ENCODE results near the gene KMT2A.

Gene KMT2A

GRCh38 chr11:118488480-118489109 lies 52.3 kb downstream of the KMT2A start:
- peak; percentile 55 to 61 for DNase-seq (ENCODE audit: low read depth in 2 of 2)

DNA sequence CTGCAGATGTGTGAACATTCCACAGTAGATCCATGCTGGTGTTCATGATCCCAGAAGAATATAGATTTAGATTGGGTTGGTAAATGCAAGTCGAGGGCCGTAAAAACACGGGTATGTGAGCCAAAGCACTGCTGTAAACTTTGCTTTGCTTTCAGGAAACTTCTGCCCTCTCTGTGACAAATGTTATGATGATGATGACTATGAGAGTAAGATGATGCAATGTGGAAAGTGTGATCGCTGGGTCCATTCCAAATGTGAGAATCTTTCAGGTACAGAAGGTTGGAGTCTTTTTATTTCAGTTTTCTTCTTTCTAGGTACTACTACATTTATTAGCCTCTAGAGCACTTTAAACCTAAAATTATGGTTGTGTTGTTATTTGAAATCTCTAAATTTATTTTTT lies 54.7 kb downstream of the KMT2A start:
- DNase-seq (ENCODE audit: low read depth in 2 of 2) = no peak

DNA sequence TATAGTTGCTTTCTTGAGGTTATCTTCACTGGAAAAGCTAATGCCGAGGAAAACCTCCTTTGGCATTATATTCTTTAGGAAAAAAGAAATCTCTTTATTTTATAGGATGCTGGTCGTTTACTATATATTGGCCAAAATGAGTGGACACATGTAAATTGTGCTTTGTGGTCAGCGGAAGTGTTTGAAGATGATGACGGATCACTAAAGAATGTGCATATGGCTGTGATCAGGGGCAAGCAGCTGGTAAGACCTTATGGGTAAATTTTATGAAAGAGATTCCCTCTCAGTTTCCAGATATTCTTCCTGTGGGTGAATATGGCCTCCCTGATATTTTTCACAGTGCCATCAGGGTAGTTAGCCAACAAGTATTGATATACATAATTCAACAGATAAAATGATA lies 61.5 kb downstream of the KMT2A start:
- DNase-seq (ENCODE audit: low read depth in 2 of 2) = no peak

DNA sequence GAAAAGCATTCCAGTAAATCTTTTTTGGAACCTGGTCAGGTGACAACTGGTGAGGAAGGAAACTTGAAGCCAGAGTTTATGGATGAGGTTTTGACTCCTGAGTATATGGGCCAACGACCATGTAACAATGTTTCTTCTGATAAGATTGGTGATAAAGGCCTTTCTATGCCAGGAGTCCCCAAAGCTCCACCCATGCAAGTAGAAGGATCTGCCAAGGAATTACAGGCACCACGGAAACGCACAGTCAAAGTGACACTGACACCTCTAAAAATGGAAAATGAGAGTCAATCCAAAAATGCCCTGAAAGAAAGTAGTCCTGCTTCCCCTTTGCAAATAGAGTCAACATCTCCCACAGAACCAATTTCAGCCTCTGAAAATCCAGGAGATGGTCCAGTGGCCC lies 66.9 kb downstream of the KMT2A start:
- DNase-seq (ENCODE audit: low read depth in 2 of 2) = no peak

DNA sequence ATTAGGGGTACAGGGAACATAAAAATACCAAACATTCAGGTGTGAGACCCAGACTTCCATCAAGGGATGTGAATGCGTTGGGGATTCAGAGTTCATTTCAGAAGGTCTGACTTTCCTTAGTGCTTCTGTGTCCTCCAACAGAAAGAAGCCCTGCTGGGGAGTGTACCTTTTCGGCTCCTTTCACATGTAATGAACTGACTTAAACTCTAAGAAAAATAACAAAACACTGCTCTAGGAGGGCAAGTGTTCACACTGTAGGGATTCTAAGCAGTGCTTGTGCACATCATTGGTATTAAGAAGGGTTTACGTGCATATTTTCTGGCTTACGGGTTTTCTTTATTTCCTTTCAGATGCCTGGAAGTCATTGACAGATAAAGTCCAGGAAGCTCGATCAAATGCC lies 75.3 kb downstream of the KMT2A start:
- no peak for DNase-seq (ENCODE audit: low read depth in 2 of 2)

GRCh38 chr11:118514103-118514502 lies 77.8 kb downstream of the KMT2A start:
- no peak for DNase-seq (ENCODE audit: low read depth in 2 of 2)

DNA sequence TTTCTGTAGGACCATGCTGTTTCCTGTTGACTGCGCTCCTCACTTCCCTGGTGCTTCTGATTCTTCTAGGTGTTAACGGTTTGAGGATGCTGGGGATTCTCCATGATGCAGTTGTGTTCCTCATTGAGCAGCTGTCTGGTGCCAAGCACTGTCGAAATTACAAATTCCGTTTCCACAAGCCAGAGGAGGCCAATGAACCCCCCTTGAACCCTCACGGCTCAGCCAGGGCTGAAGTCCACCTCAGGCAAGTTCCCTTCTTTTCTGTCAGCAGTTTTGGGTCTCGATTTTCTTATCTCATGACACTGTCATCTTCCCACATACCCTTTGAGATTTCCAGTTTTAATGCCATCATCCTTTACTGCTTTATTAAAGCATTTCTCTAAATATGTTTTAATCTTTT lies 83.3 kb downstream of the KMT2A start:
- no peak for DNase-seq (ENCODE audit: low read depth in 2 of 2)

- DNase-seq (ENCODE audit: low read depth in 2 of 2) = no peak
Measured at GRCh38 chr11:118521892-118522311, 85.6 kb downstream of the KMT2A start.

DNA sequence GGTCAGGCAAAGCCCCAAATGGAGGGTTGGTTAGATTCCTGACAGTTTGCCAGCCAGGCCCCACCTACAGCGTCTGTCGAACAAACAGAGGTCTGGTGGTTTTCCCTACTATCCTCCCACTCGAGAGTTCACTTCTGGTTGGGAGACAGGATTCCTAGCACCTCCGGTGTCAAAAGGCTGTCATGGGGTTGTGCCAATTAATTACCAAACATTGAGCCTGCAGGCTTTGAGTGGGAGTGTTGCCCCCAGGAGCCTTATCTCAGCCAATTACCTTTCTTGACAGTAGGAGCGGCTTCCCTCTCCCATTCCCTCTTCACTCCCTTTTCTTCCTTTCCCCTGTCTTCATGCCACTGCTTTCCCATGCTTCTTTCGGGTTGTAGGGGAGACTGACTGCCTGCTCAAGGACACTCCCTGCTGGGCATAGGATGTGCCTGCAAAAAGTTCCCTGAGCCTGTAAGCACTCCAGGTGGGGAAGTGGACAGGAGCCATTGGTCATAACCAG lies 86.3 kb downstream of the KMT2A start:
- DNase-seq (ENCODE audit: low read depth in 2 of 2) = no peak

DNA sequence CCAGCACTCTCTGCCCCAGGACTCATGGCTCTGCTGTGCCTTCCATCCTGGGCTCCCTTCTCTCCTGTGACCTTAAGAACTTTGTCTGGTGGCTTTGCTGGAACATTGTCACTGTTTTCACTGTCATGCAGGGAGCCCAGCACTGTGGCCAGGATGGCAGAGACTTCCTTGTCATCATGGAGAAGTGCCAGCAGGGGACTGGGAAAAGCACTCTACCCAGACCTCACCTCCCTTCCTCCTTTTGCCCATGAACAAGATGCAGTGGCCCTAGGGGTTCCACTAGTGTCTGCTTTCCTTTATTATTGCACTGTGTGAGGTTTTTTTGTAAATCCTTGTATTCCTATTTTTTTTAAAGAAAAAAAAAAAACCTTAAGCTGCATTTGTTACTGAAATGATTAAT lies 88.1 kb downstream of the KMT2A start:
- no peak for DNase-seq (ENCODE audit: low read depth in 2 of 2)

GRCh38 chr11:118524757-118525470 lies 88.6 kb downstream of the KMT2A start:
- DNase-seq (ENCODE audit: low read depth in 2 of 2) = no peak

- DNase-seq (ENCODE audit: low read depth in 2 of 2) = no peak
Measured at GRCh38 chr11:118526688-118527087, 90.4 kb downstream of the KMT2A start.

DNA sequence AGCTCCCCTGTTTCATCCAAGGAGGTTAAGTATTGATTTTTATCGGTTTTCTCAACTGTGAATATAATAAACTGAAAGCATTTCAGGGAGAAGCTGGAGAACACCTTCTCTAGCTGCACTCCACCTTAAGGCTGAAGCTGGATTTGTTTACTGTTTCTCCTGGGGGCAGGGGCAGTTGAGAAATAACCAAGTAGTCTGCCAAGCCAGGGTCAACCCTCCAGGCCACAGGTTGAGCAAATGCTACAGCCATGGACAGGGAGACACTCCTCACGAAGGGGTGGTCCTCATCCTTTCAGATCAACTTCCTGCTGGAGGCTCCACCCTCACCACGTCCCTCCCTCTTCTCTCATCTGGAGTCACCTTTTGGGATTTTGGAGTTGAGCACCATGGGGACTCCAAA lies 90.8 kb downstream of the KMT2A start, which contains the start of gene TTC36:
Gene TTC36, plus strand, starts transcription at position 366 of the 400 bp plus-strand sequence. Its CDS starts 21 bp downstream, at position 387.
- DNase-seq (ENCODE audit: low read depth in 2 of 2) = no peak

DNA sequence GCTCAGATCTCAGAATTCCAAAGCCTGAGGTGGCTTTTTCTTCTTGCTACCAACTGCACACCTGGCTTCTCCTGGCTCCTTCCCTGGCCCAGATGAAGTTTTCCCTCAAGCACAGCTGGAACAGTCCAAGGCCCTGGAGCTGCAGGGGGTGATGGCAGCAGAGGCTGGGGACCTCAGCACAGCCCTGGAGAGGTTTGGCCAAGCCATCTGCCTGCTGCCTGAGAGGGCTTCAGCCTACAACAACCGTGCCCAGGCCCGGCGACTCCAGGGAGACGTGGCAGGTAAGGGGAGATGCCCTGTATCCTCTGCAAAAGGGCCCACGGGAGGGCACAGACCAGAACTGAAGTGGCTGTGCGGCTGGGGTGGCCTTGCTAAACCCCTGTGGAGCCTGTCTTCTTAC lies 92.2 kb downstream of the KMT2A start:
- DNase-seq (ENCODE audit: low read depth in 2 of 2) = no peak

DNA sequence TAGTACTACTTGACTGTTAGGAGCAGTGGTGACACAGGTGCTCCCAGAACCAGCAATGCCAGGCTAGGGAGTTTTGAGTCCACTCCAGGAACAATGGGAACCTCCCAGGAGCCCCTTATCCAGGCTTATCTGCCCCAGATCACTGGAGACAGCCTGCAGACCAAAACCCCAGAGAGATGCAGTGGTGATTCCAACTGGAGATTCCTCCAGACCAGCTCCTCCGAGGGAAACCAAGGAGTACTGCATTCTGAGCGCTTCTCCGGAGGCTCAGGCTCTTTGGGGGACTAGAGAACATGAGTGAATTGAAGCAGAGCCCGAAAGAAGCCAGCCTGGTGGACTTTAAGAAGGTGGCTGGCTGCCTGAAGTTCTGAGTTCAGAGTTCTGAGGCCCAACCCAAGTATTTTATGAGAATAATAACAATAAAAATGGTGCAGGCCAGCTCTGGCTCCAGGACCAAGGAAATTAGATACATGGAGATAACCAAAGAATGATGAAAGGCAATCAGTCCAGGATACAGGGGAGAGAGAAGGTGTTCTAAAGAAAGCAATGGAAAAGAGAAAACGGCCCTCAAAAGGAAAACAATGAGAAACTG lies 93.4 kb downstream of the KMT2A start:
- no peak for DNase-seq (ENCODE audit: low read depth in 2 of 2)

DNA sequence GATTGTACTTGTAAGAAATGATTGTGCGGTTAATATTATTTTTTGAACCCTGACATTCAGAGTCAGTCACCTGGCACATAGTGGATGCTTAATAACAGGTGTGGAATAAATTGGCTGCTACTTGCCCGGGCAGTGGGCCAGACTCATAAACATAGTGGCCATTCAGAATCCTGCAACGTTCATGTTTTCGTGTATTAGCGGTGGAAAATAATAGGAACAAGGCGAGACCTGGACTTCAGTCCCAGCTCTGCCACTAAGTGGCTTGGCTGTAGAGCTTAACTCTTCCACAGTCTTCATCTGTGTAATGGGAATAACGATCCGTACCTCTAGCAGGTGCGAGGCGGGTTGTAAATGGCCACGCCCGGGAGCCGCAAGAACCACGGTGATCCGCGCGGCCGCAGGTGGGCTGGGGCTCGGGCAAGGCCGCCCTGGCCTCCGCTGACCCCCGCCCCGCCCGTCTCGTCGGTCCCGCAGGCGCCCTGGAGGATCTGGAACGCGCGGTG lies 93.9 kb downstream of the KMT2A start:
- no peak for DNase-seq (ENCODE audit: low read depth in 2 of 2)

DNA sequence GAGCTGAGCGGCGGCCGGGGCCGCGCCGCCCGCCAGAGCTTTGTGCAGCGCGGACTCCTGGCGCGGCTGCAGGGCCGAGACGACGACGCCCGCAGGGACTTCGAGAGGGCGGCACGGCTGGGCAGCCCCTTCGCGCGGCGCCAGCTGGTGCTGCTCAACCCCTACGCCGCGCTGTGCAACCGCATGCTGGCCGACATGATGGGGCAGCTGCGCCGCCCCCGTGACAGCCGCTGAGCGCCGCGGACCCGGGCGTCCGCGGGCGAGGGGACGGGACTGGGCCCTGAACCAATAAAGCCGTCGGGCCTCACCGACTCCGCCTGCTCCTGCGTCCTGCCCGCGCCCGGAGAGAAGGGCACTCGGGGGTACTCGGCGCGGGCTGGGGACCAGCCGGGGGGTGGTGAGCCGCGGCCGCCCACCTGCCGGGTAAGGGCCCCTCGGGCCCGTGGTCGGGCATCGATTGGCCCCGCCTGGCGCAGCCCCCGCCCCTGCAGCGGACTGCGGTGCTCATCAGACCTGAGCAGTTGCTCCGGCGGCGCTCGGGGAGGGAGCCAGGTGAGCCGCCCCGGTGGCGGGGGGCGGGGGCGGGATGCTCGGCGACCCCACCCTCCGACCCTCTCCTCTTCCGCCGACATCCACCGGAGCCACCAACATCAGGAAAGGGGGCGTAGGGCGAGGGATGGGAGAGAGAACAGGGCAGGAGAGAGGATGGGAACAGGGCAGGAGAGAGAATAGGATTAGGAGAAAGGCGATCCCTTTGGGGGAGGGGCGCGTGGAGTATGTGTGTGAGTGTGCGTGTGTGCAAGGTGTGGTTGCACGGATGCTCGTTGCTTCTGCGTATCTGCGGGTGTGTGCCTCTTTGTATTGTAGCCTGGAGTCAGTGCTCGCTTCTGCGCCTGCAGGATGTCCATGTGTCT lies 94.6 kb downstream of the KMT2A start, which contains the start of gene TMEM25:
Gene TMEM25, plus strand, starts transcription at position 510 of the 914 bp plus-strand sequence. CDS start 610 bp downstream, outside the sequence.
- DNase-seq (ENCODE audit: low read depth in 2 of 2) = peak; percentile 38 to 70

GRCh38 chr11:118531597-118532084 lies 95.3 kb downstream of the KMT2A start:
- no peak for DNase-seq (ENCODE audit: low read depth in 2 of 2)

GRCh38 chr11:118532091-118532490 lies 95.8 kb downstream of the KMT2A start:
- DNase-seq (ENCODE audit: low read depth in 2 of 2) = no peak

DNA sequence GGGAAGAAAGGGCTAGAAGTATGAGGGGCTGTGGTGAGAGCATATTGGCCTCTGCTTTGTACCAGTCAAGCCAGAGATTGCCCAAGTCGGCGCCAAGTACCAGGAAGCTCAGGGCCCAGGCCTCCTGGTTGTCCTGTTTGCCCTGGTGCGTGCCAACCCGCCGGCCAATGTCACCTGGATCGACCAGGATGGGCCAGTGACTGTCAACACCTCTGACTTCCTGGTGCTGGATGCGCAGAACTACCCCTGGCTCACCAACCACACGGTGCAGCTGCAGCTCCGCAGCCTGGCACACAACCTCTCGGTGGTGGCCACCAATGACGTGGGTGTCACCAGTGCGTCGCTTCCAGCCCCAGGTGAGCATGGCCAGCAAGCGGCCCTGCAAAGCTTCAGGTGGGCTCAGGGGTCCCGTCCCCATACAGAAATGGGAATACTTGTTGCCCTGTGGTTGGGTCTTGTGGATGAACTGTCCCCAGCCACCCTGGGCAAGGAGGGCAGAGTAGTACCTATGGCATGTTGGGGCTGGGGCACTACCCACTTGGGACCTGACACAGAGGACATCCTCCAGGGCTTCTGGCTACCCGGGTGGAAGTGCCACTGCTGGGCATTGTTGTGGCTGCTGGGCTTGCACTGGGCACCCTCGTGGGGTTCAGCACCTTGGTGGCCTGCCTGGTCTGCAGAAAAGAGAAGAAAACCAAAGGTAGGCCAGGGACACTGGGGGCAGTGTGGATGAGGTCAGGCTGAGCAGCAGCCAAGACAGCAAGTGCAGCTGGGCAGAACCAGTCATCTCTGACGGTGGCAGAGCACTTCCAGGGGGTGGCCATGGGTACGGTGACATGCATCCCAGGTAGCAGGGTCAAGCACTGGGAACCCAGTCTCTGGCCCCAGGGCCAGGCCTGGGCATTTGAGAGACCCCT lies 96.8 kb downstream of the KMT2A start:
- no peak for DNase-seq (ENCODE audit: low read depth in 2 of 2)

Data from stimulated activated CD8-positive, alpha-beta memory T cell treated with anti-CD3 and anti-CD28 coated beads, Interleukin-7, amount 100 ng/mL, for 4 hours (primary cell).